ENCODE results near the gene B4GAT1. TPM values are rescaled to one million over a fixed set of nuclear protein-coding genes. Genes with fewer than 3 reads are reported as not detected.

The B4GAT1 gene
- total and polyA plus RNA-seq, 2 of the 4 experiments (the other 2 are of a cell fraction), result 10.6 to 18.4 TPM

- BruUV-seq (replicated peaks), result no TSS peak
- Histone ChIP-seq H3K56ac (ENCODE audit: extremely low read depth, insufficient read depth, low read length) (no peak overlapping the region), H2AK9ac (replicated peaks; ENCODE audit: low read depth, low read length, poor library complexity) (no peak overlapping the region), H3K4me2 (ENCODE audit: low read depth, low read length) (no peak overlapping the region), H2BK20ac (ENCODE audit: low read depth, low read length) (no peak overlapping the region), H2BK15ac (ENCODE audit: low read depth, low read length) (no peak overlapping the region), H3K14ac (replicated peaks; ENCODE audit: low read depth, low read length) (no peak overlapping the region), H2AK5ac (ENCODE audit: low read depth, low read length) (no peak overlapping the region), H2BK120ac (ENCODE audit: low read depth, low read length) (no peak overlapping the region), H3K36me3 (ENCODE audit: control insufficient read depth, insufficient read depth, low read length) (no peaks in the 10 kb centered on the region), H3K27me3 (ENCODE audit: control insufficient read depth, insufficient read depth, low read length) (peaks cover 7% of the 10 kb centered on the region), H2BK5ac (ENCODE audit: low read depth, low read length, poor library complexity, severe bottlenecking) (no peak overlapping the region), H3K4me3 (ENCODE audit: insufficient read depth, low read depth, low read length) (no peak overlapping the region), H3K4ac (ENCODE audit: low read depth, low read length) (no peak overlapping the region), H3K27ac (ENCODE audit: insufficient read depth, low read length) (no peak overlapping the region), H4K91ac (ENCODE audit: insufficient read depth, low read depth, low read length) (no peak overlapping the region), H3K79me1 (ENCODE audit: low read depth in 1 of 2, low read length in 2 of 2) (no peaks in the 10 kb centered on the region), H3K4me1 (ENCODE audit: control insufficient read depth, insufficient read depth, low read length) (no peaks in the 10 kb centered on the region), H4K5ac (ENCODE audit: low read depth, low read length) (no peak overlapping the region), H4K20me1 (ENCODE audit: insufficient read depth, low read length) (no peaks in the 10 kb centered on the region), H3K23ac (ENCODE audit: low read depth, low read length) (no peak overlapping the region), H3K9me1 (ENCODE audit: insufficient read depth, low read length) (no peaks in the 10 kb centered on the region), H2AFZ (replicated peaks; ENCODE audit: low read length, poor library complexity) (no peak overlapping the region), H3K9me3 (ENCODE audit: control insufficient read depth, insufficient read depth, low read length) (no peaks in the 10 kb centered on the region), H4K8ac (ENCODE audit: low read depth in 2 of 2, low read length in 2 of 2) (no peak overlapping the region), H3K9ac (ENCODE audit: low read depth, low read length) (no peak overlapping the region), H3K18ac (ENCODE audit: low read depth, low read length) (no peak overlapping the region)
- CTCF ChIA-PET, result interaction anchor here (0.5 to 1.6 kb wide), 13 partner anchors 8 to 595 kb away, joined by 3 to 6 read pairs (median 3); partner anchors contain the start of genes MRPL11 and RIN1
- intact Hi-C loops (cut with micrococcal nuclease) (loop anchor here (5.0 kb wide), 1 partner anchor 43 kb away; no protein-coding TSS in a partner anchor), dilution Hi-C loops (cut with HindIII; ENCODE audit: low sequenced_read_pairs, unreplicated experiment) (no loop called here), in situ Hi-C loops (cut with MboI; ENCODE audit: low sequenced_read_pairs) (loop anchor here (5.0 kb wide), 1 partner anchor 82 kb away; no protein-coding TSS in a partner anchor)
- POLR2A ChIA-PET (ENCODE audit: unreplicated experiment), result no interaction called here
- 8% methylated on average over 5 of the region's 8 CpGs; no CpG with 5 or more reads in 1 of the 2 experiments for WGBS, 2 experiments (ENCODE audit: extremely low coverage in 2 of 2, insufficient read length in 1 of 2)
- TF ChIP-seq CEBPB (IDR thresholded peaks at IDR 0.05; ENCODE audit: low read depth, low read length) (no peak), CTCF (conservative IDR thresholded peaks at IDR 0.05; ENCODE audit: low read depth, low read length) (peak; percentile 80), MAFK (IDR thresholded peaks at IDR 0.05; ENCODE audit: low read depth, low read length) (no peak), RFX5 (IDR thresholded peaks at IDR 0.05; ENCODE audit: low read depth, low read length) (no peak), FOS (IDR thresholded peaks at IDR 0.05; ENCODE audit: low read depth, low read length) (no peak), ELK1 (IDR thresholded peaks at IDR 0.05; ENCODE audit: borderline replicate concordance, low read depth, low read length) (no peak), CHD1 (IDR thresholded peaks at IDR 0.05; ENCODE audit: low read depth, low read length) (no peak), BHLHE40 (IDR thresholded peaks at IDR 0.05; ENCODE audit: low read depth, low read length) (no peak), POLR2A (IDR thresholded peaks at IDR 0.05; ENCODE audit: low read depth, low read length) (no peak), MAZ (IDR thresholded peaks at IDR 0.05; ENCODE audit: borderline replicate concordance, low read depth, low read length) (no peak), MXI1 (IDR thresholded peaks at IDR 0.05; ENCODE audit: borderline replicate concordance, low read depth, low read length) (no peak), USF2 (IDR thresholded peaks at IDR 0.05; ENCODE audit: low read depth, low read length) (no peak), NFE2L2 (IDR thresholded peaks at IDR 0.05; ENCODE audit: low read depth, low read length) (no peak), SMC3 (IDR thresholded peaks at IDR 0.05; ENCODE audit: low read depth, low read length) (peak; percentile 47), RCOR1 (IDR thresholded peaks at IDR 0.05; ENCODE audit: insufficient replicate concordance, low read length) (no peak), RAD21 (IDR thresholded peaks at IDR 0.05; ENCODE audit: low read length) (peak; percentile 69)
- ATAC-seq (ENCODE audit: low read depth), result peak; percentile 77
- DNase-seq, result peak; percentile 73
Observed at GRCh38 chr11:66388780-66389386, 41.5 kb upstream of the B4GAT1 start.
